ENCODE data around the gene HRH2. TPM values are rescaled to one million over a fixed set of nuclear protein-coding genes. Genes with fewer than 3 reads are reported as not detected.

HRH2 gene
- total and polyA plus RNA-seq, 8 donors: 4.1 to 22.0 (median 8.2) TPM

DNA sequence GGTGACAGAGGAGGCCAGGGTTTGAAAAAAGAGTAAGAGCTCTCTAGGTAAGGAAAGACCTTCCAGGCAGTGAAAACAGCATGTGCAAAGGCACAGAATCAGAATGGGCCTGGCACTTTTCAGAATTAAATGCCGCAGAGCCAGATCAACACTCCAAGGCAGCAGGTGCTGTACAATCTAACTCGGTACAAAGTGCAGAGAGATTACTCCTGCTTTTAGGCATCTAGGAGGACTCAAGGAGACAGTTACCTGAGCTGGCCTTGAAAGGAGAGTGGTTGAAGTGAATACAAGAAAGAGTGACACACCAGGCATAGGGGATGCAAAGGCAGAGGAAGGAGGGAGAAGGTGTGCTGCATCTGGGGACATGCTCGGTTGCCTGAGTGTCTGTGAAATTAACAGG is 21.5 kb downstream of the HRH2 start:
- Histone ChIP-seq H3K27me3 (peaks cover 0 to 17% of the 10 kb centered on the region in 2 donors), H3K27ac (peak overlapping the region in 1 of 2 donors; percentile 38), H3K4me1 (peaks cover 0 to 69% of the 10 kb centered on the region in 2 donors), H3K36me3 (peaks cover 0 to 21% of the 10 kb centered on the region in 2 donors), H3K9me3 (no peaks in the 10 kb centered on the region), H3K4me3 (no peak overlapping the region)
- ATAC-seq (no peak), DNase-seq (no peak)
- TF ChIP-seq, protein P1, sequence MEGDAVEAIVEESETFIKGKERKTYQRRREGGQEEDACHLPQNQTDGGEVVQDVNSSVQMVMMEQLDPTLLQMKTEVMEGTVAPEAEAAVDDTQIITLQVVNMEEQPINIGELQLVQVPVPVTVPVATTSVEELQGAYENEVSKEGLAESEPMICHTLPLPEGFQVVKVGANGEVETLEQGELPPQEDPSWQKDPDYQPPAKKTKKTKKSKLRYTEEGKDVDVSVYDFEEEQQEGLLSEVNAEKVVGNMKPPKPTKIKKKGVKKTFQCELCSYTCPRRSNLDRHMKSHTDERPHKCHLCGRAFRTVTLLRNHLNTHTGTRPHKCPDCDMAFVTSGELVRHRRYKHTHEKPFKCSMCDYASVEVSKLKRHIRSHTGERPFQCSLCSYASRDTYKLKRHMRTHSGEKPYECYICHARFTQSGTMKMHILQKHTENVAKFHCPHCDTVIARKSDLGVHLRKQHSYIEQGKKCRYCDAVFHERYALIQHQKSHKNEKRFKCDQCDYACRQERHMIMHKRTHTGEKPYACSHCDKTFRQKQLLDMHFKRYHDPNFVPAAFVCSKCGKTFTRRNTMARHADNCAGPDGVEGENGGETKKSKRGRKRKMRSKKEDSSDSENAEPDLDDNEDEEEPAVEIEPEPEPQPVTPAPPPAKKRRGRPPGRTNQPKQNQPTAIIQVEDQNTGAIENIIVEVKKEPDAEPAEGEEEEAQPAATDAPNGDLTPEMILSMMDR (IDR thresholded peaks at IDR 0.05): no peak
- intact Hi-C loops (cut with DNase I): no loop called here

DNA sequence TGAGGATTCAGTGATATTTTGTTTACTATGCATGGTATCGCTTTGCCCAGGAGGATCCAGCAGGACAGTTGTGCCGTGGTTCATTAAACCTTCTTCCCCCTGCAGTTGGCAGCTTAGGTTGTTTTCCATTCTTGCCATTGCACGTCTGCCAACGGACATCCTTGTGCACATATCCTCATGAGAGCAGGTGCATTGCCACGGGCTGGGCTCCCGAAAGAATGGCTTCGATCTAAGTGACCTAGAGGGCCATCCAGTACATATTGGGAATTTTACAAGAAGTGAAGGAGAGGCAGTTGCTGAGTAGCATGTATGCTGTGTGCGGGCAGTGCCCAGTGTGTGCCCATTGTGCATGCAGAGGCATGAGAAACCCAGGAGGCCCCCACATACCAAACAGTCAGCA is 22.1 kb downstream of the HRH2 start:
- H3K36me3 ChIP-seq: peaks cover 0 to 28% of the 10 kb centered on the region in 2 donors
- ATAC-seq: no peak
- TF ChIP-seq, protein P1 (IDR thresholded peaks at IDR 0.05): no peak
- no peak for DNase-seq
- H3K27ac ChIP-seq: no peak overlapping the region
- no peaks in the 10 kb centered on the region for H3K9me3 ChIP-seq
- H3K4me3 ChIP-seq: no peak overlapping the region
- peaks cover 0 to 17% of the 10 kb centered on the region in 2 donors for H3K27me3 ChIP-seq
- intact Hi-C loops (cut with DNase I): no loop called here
- H3K4me1 ChIP-seq: peaks cover 0 to 67% of the 10 kb centered on the region in 2 donors

DNA sequence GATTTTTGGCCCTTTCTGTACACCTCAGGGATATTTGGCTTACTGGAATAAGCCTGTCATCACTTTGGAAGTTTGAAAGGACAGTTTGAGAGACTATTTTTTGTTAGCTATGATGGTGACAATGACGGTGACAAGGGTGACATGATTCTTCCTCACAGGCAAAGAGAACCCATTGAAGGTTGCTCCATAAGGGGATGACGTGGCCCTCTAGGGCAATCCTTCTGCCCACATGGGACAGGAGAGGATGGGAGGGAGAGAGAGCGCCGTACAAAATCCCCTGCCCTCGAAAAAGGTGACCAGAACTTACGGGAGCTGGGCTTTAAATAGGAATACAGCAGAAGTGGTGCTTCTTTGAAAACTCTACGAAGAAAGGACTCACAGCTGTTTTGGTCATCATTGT is 22.6 kb downstream of the HRH2 start:
- no peak for ATAC-seq
- intact Hi-C loops (cut with DNase I): no loop called here
- no peak overlapping the region for H3K27ac ChIP-seq

DNA sequence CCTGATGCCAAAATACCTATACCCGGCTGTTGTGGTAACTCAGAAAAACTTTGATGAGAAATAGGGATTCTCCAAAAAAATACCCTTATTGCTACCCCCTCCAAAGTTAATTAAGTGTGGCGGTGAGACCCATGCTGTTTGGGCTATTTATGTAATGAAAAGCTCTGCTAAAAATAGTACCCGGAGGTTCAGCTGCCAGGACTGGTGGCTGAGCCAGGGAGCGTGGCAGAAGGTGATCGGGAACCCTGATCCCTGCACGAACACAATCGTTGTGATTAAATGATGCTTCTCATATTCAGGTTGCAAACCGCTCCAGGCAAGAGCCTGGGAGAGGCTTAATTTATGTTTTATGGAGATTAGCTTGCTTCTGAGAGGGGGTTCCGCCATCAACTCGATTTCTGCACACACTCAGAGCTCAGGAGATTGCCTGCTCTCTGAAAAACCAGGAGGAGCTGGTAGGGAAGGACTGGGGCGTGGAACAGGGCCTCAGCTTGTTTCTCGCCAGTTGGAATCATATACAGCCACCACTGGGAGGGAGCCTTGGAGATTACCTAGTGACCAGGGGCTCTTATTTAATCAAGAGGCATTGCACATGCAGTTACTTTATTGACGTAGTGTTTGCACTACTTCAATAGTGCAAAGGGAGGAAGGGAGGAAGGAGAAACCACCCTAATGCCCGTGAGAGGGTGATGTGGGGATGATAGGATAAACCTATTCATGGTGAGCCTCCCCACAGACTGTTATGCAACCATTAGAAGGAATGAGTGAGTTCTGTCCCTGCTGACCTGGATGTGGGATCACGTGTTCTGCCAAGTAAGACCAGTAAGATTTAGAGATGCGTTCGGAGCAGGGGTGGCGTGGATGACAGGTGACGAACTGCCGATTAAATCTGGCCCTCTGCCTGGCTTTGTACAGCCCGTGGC is 23.4 kb downstream of the HRH2 start:
- Histone ChIP-seq H3K4me3 (no peak overlapping the region), H3K36me3 (peaks cover 0 to 40% of the 10 kb centered on the region in 2 donors), H3K27me3 (peaks cover 0 to 14% of the 10 kb centered on the region in 2 donors), H3K9me3 (no peaks in the 10 kb centered on the region), H3K27ac (peak overlapping the region in 1 of 2 donors; percentile 18), H3K4me1 (peaks cover 0 to 65% of the 10 kb centered on the region in 2 donors)
- ATAC-seq: no peak
- no peak for DNase-seq
- intact Hi-C loops (cut with DNase I): no loop called here
- TF ChIP-seq, protein P1 (IDR thresholded peaks at IDR 0.05): no peak

More for the DNA sequence above, 22.6 kb downstream of the HRH2 start:
- Histone ChIP-seq H3K9me3 (no peaks in the 10 kb centered on the region), H3K4me1 (peaks cover 0 to 63% of the 10 kb centered on the region in 2 donors), H3K4me3 (no peak overlapping the region), H3K27me3 (peaks cover 0 to 17% of the 10 kb centered on the region in 2 donors), H3K36me3 (peaks cover 0 to 32% of the 10 kb centered on the region in 2 donors)
- DNase-seq: no peak
- TF ChIP-seq, protein P1 (IDR thresholded peaks at IDR 0.05): no peak

DNA sequence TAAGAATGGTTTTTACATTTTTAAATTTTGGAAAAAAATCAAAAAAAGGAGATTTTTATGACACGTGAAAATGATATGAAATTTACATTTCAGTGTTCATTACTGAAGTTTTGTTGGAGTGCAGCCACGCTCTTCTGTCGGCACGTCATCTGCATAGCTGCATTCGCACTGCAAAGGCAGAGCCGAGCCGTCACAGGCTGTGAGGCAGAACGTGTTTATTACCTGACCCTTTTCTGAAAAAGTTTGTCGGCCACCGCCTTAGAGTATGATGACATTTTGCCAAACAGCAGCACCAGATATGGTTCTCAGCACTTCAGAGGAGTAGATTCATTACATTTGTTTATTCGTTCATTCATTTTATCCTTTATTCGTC is 24.1 kb downstream of the HRH2 start:
- Histone ChIP-seq H3K27ac (no peak overlapping the region), H3K4me1 (peaks cover 0 to 65% of the 10 kb centered on the region in 2 donors), H3K27me3 (peaks cover 0 to 19% of the 10 kb centered on the region in 2 donors), H3K4me3 (no peak overlapping the region), H3K36me3 (peaks cover 0 to 47% of the 10 kb centered on the region in 2 donors), H3K9me3 (no peaks in the 10 kb centered on the region)
- TF ChIP-seq, protein P1 (IDR thresholded peaks at IDR 0.05): no peak
- ATAC-seq: no peak
- intact Hi-C loops (cut with DNase I): no loop called here
- peak in 2 of 4 donors; percentile 49 to 60 for DNase-seq

Data from left lung (tissue), 10 donors.